ENCODE data around the gene FASTKD1.
"Not testable (repeated sequence)": the region's sequence is repeated elsewhere in the genome, so short reads cannot be mapped to it uniquely, and the experiment has no call there.

FASTKD1 gene

DNA sequence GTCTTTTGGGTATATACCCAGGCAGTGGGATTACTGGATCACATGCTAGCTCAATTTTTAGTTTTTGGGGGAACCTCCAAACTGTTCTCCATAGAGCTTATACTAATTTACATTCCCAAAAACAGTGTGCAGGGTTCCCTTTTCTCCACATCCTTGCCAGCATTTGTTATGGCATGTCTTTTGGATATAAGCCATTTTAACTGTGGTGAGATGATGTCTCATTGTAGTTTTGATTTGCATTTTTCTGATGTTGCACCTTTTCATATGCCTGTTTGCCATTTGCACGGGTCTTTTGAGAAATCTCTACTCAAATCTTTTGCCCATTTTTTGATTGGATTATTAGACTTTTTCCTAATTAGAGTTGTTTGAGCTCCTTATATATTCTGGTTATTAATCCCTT lies 8.0 kb downstream of the FASTKD1 start:
- TF ChIP-seq, protein P1, sequence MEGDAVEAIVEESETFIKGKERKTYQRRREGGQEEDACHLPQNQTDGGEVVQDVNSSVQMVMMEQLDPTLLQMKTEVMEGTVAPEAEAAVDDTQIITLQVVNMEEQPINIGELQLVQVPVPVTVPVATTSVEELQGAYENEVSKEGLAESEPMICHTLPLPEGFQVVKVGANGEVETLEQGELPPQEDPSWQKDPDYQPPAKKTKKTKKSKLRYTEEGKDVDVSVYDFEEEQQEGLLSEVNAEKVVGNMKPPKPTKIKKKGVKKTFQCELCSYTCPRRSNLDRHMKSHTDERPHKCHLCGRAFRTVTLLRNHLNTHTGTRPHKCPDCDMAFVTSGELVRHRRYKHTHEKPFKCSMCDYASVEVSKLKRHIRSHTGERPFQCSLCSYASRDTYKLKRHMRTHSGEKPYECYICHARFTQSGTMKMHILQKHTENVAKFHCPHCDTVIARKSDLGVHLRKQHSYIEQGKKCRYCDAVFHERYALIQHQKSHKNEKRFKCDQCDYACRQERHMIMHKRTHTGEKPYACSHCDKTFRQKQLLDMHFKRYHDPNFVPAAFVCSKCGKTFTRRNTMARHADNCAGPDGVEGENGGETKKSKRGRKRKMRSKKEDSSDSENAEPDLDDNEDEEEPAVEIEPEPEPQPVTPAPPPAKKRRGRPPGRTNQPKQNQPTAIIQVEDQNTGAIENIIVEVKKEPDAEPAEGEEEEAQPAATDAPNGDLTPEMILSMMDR (conservative IDR thresholded peaks at IDR 0.05): no peak
- no peak for TF ChIP-seq ZFX (IDR thresholded peaks at IDR 0.05)
- peak overlapping the region; percentile 15; the same call in 1 of the 2 replicates for H3K27ac ChIP-seq

DNA sequence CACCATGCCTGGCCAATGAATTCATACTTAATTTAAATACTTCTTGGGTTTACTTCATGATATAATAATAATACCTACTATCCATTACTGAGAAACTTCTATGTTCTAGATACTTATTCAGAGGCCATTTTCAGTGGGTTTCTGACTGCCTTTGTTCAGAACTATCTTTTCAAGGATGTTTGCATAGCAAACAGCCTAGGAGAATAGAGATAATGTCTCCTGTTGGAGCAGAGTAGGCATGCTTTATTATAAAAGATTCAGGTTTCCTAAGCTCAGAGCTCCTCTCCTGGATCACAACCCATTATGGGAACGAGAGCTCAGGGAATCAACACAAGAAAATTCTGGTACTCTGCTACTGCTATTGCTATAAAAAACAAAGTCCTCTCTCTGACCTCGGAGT lies 11.1 kb downstream of the FASTKD1 start:
- no peak for TF ChIP-seq ZFX (IDR thresholded peaks at IDR 0.05)
- TF ChIP-seq, protein P1 (conservative IDR thresholded peaks at IDR 0.05): no peak
- H3K27ac ChIP-seq: no peak overlapping the region

DNA sequence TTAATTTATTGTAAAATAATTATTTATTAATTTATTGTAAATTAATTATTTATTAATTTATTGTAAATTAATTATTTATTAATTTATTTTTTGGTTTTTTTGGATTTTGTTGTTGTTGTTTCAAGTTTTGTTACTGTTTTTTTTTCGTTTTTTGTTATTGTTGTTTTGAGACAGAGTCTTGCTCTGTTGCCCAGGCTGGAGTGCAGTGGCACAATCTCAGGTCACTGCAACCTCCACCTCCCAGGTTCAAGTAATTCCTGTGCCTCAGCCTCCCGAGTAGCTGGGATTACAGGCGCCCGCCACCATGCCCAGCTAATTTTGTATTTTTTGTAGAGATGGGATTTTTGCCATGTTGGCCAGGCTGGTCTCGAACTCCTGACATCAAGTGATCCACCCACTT lies 11.6 kb downstream of the FASTKD1 start:
- H3K27ac ChIP-seq: not testable (repeated sequence)

DNA sequence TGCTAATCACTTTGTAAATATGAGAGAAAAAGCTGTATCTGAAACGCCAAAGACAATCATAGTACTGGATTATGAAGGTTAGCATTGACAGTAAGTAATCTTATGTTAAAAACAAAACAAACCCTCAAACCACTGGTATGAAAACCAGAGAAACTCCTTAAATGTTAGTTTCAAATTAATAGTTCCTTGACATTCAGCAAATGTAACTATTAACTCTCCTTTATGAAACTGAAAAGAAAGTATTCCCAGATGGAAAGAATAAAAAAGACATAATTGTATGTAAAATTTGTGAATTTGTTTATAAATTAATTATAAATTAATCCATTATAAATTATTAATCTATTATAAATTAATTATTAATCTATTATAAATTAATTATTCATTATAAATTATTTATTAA lies 12.3 kb downstream of the FASTKD1 start:
- TF ChIP-seq, protein P1 (conservative IDR thresholded peaks at IDR 0.05): no peak
- no peak for TF ChIP-seq ZFX (IDR thresholded peaks at IDR 0.05)

DNA sequence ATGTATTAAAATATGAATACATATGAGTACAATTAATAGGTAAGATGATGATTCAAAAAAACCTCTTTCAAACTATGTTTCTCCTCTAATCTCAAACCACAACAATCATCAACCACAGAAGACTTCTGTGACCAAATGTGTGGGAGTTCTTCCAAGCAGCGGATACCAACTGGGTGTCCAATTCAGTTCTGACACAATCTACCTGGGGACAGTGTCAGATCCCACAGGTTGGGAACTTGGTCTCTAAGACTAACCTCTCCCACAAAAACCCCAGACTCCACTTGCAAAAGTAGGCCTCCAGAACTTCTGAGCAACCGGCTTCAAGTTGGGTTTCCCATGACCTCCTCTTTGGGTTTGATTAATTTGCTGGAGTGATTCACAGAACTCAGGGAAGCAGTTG lies 26.9 kb downstream of the FASTKD1 start:
- H3K27ac ChIP-seq: no peak overlapping the region
- no peak for TF ChIP-seq ZFX (IDR thresholded peaks at IDR 0.05)
- TF ChIP-seq, protein P1 (conservative IDR thresholded peaks at IDR 0.05): no peak

More for the DNA sequence above, 12.3 kb downstream of the FASTKD1 start:
- H3K27ac ChIP-seq: no peak overlapping the region

DNA sequence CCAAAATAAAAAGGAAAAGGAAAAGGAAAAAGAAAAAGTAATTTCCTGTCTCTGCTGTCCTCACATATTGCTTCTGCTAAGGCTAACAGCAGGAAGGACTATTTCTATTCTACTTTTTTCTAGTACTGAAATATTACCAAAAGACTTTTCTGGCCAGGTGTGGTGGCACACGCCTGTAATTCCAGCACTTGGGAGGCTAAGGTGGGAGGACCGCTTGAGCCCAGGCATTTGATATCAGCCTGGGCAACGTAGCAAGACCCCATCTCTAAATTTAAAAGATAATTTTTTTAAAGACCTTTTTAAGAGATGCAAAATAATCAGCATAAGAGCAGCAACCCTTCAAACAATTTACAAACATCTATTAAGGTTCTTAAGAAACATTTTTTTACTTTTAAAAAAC lies 31.2 kb downstream of the FASTKD1 start:
- no peak for TF ChIP-seq ZFX (IDR thresholded peaks at IDR 0.05)
- TF ChIP-seq, protein P1 (conservative IDR thresholded peaks at IDR 0.05): no peak
- H3K27ac ChIP-seq: no peak overlapping the region

DNA sequence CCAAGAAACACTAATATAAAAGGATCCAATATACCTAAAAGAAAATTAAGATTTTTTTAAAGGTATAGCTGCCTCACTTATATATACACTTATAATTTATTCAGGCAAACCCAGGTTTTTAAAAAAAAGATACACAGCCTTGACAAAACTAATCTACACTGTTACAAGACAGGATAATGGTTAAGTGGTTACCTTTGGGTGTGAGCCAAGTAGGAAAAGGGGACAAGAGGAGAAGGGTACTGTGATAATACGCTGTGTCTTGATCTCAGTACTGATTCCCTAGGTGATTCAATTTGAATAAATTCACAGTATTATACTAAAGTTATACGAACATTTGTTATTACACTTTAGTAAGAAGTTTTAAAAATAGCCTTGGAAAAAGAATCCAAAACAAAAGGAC lies 33.5 kb downstream of the FASTKD1 start:
- H3K27ac ChIP-seq: no peak overlapping the region
- TF ChIP-seq, protein P1 (conservative IDR thresholded peaks at IDR 0.05): no peak
- TF ChIP-seq ZFX (IDR thresholded peaks at IDR 0.05): no peak

DNA sequence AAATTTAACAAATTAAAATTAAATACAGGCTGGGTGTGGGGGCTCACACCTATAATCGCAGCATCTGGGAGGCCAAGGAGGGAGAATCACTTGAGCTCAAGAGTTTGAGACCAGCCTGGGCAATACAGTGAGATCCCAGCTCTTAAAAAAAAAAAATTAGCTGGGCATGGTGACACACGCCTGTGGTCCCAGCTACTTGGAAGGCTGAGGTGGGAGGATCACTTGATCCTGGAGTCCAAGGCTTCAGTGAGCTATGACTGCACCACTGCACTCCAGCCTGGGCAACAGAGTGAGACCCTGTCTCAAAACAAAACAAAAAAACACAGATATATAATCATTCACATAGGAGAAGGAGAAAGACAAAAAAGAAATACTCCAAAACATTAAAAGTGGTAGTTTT lies 34.2 kb downstream of the FASTKD1 start:
- not testable (repeated sequence) for H3K27ac ChIP-seq

DNA sequence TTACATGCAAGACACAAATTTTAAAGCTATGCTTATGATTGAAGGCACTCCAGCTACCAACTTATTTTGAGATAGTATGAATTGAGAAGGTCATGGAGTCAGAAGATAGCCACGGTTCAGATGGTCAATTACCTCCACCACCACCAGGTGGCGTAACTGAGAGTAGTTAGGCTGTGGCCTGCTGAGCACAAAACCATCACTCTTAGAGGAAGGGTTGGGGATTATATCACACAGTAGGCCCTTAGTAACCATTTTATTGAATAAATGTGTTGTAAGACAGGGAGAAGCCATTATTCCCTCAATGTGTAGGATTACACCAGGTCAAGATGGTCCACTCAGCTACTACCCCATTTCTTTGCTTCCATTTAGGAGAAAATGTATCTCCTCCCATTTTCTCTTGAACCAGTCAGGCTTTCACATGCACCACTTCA lies 45.4 kb downstream of the FASTKD1 start:
- no peak overlapping the region for H3K27ac ChIP-seq
- TF ChIP-seq, protein P1 (conservative IDR thresholded peaks at IDR 0.05): peak; percentile 86
- TF ChIP-seq ZFX (IDR thresholded peaks at IDR 0.05): no peak

Data from C4-2B (cell line).